Measurements from ENCODE around the gene ADCYAP1R1. TPM values are rescaled to one million over a fixed set of nuclear protein-coding genes. Genes with fewer than 3 reads are reported as not detected.
A peak's percentile ranks its signal among the peaks of the same experiment; 100 is the strongest.

Gene ADCYAP1R1
- total RNA-seq, 1 experiment from 2014 or later: not detected

GRCh38 chr7:31027161-31027965 lies 24.7 kb upstream of the ADCYAP1R1 start:
- Histone ChIP-seq H3K4me3 (peak overlapping the region; percentile 16), H3K36me3 (no peaks in the 10 kb centered on the region), H3K4me1 (peaks cover 3% of the 10 kb centered on the region; the same call in 1 of the 2 replicates), H3K27me3 (0 out of 2 replicates have a peak, but pooled peaks cover 5% of the 10 kb centered on the region), H3K27ac (no peak overlapping the region), H3K9me3 (replicated peaks) (no peaks in the 10 kb centered on the region)
- DNase-seq: peak; percentile 77 to 83

GRCh38 chr7:31028006-31028405 lies 24.1 kb upstream of the ADCYAP1R1 start:
- DNase-seq: no peak
- Histone ChIP-seq H3K4me1 (peaks cover 3% of the 10 kb centered on the region; the same call in 1 of the 2 replicates), H3K27ac (no peak overlapping the region), H3K36me3 (no peaks in the 10 kb centered on the region), H3K9me3 (replicated peaks) (no peaks in the 10 kb centered on the region), H3K4me3 (no peak overlapping the region), H3K27me3 (0 out of 2 replicates have a peak, but pooled peaks cover 5% of the 10 kb centered on the region)

GRCh38 chr7:31028417-31028992 lies 23.6 kb upstream of the ADCYAP1R1 start:
- H3K4me1 ChIP-seq: peaks cover 3% of the 10 kb centered on the region; the same call in 1 of the 2 replicates
- no peaks in the 10 kb centered on the region for H3K36me3 ChIP-seq
- H3K27ac ChIP-seq: no peak overlapping the region
- H3K4me3 ChIP-seq: no peak overlapping the region
- DNase-seq: no peak
- H3K27me3 ChIP-seq: 0 out of 2 replicates have a peak, but pooled peaks cover 5% of the 10 kb centered on the region
- no peaks in the 10 kb centered on the region for H3K9me3 ChIP-seq (replicated peaks)

- Histone ChIP-seq H3K4me3 (no peak overlapping the region), H3K27me3 (0 out of 2 replicates have a peak, but pooled peaks cover 5% of the 10 kb centered on the region), H3K27ac (no peak overlapping the region), H3K9me3 (replicated peaks) (no peaks in the 10 kb centered on the region), H3K4me1 (peaks cover 3% of the 10 kb centered on the region; the same call in 1 of the 2 replicates), H3K36me3 (no peaks in the 10 kb centered on the region)
- DNase-seq: no peak
Measured at GRCh38 chr7:31029251-31030042, 22.7 kb upstream of the ADCYAP1R1 start.

GRCh38 chr7:31033674-31034300 lies 18.3 kb upstream of the ADCYAP1R1 start:
- no peak overlapping the region for H3K27ac ChIP-seq
- no peaks in the 10 kb centered on the region for H3K36me3 ChIP-seq
- no peaks in the 10 kb centered on the region for H3K9me3 ChIP-seq (replicated peaks)
- peaks cover 12% of the 10 kb centered on the region; the same call in 1 of the 2 replicates for H3K27me3 ChIP-seq
- H3K4me3 ChIP-seq: no peak overlapping the region
- H3K4me1 ChIP-seq: no peaks in the 10 kb centered on the region
- DNase-seq: no peak

DNA sequence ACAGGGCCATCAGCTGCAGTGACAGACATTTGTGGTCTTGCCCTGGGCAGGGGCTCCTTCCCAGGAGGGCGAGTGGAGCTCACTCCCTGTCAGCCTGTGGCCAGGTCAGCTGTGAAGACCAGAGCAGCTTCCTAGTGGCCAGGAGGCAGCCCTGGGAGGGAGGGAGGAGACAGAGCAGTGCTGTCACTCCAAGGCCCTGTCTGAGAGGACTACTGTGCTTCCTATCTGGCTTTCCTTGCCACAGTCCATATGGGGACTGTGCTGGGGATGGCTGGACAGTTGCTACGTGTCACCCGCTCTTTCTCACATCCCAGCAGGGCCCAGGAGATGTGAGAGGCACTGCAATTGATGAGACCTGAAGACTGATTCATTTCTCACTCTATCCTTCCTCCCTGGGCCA lies 15.2 kb upstream of the ADCYAP1R1 start:
- Histone ChIP-seq H3K27ac (no peak overlapping the region), H3K36me3 (no peaks in the 10 kb centered on the region), H3K4me1 (no peaks in the 10 kb centered on the region), H3K27me3 (peaks cover 16% of the 10 kb centered on the region; the same call in 1 of the 2 replicates), H3K9me3 (replicated peaks) (no peaks in the 10 kb centered on the region), H3K4me3 (no peak overlapping the region)
- DNase-seq: no peak

GRCh38 chr7:31043051-31043471 lies 9.0 kb upstream of the ADCYAP1R1 start:
- DNase-seq: peak in 1 of 2 experiments; percentile 13
- no peak overlapping the region for H3K4me3 ChIP-seq
- H3K4me1 ChIP-seq: no peaks in the 10 kb centered on the region
- peaks cover 17% of the 10 kb centered on the region; the same call in 1 of the 2 replicates for H3K27me3 ChIP-seq
- no peaks in the 10 kb centered on the region for H3K9me3 ChIP-seq (replicated peaks)
- H3K27ac ChIP-seq: no peak overlapping the region
- no peaks in the 10 kb centered on the region for H3K36me3 ChIP-seq

DNA sequence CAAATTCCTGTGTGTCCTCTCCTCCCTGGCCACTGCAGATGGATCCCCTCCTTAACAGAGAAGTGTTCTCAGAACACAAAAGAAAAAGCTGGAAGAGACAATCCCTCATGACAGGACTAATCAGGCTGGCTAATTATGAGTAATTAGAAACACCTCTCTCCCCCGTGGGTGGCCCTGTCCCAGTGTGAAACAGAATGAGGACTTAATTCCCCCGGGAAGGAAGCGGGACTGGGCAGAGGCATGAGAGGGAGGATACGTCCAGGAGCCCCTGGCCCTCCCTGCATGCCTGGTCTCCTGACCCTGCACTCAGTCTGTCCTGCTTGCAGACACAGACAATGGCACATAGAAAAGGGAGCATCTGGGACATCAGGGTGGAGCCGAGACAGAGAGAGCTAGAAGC lies 7.6 kb upstream of the ADCYAP1R1 start:
- no peak for DNase-seq
- peaks cover 12% of the 10 kb centered on the region; the same call in 1 of the 2 replicates for H3K27me3 ChIP-seq

DNA sequence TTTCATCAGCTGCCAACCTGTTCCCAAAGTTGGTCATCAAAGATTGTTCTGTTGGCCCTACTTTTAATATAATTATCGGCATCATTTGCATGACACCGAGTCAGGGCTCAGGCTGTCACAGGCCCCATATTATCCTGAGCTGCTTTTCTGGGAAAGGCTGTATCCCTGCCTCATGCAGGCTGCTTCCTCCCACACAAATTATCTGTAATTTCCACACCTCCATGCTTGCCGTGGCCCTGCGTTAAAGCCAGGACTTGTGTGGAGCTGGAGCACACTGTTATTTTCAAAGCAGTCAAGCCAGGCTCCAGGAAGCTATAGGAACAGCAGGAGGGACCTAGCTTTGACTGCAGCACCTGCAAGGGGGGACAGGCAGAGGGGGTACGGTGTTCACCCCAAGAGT lies 5.4 kb upstream of the ADCYAP1R1 start:
- Histone ChIP-seq H3K4me3 (no peak overlapping the region), H3K4me1 (no peaks in the 10 kb centered on the region), H3K27ac (no peak overlapping the region), H3K27me3 (peaks cover 12% of the 10 kb centered on the region; the same call in 1 of the 2 replicates), H3K36me3 (no peaks in the 10 kb centered on the region), H3K9me3 (replicated peaks) (no peaks in the 10 kb centered on the region)
- DNase-seq: no peak

More for the DNA sequence above, 7.6 kb upstream of the ADCYAP1R1 start:
- Histone ChIP-seq H3K4me3 (no peak overlapping the region), H3K27ac (no peak overlapping the region), H3K36me3 (no peaks in the 10 kb centered on the region), H3K9me3 (replicated peaks) (no peaks in the 10 kb centered on the region), H3K4me1 (no peaks in the 10 kb centered on the region)

- no peaks in the 10 kb centered on the region for H3K9me3 ChIP-seq (replicated peaks)
- H3K27me3 ChIP-seq: peaks cover 12% of the 10 kb centered on the region; the same call in 1 of the 2 replicates
- no peaks in the 10 kb centered on the region for H3K4me1 ChIP-seq
- H3K4me3 ChIP-seq: no peak overlapping the region
- no peak for DNase-seq
- no peaks in the 10 kb centered on the region for H3K36me3 ChIP-seq
- no peak overlapping the region for H3K27ac ChIP-seq
Measured at GRCh38 chr7:31047313-31048146, 4.6 kb upstream of the ADCYAP1R1 start.

DNA sequence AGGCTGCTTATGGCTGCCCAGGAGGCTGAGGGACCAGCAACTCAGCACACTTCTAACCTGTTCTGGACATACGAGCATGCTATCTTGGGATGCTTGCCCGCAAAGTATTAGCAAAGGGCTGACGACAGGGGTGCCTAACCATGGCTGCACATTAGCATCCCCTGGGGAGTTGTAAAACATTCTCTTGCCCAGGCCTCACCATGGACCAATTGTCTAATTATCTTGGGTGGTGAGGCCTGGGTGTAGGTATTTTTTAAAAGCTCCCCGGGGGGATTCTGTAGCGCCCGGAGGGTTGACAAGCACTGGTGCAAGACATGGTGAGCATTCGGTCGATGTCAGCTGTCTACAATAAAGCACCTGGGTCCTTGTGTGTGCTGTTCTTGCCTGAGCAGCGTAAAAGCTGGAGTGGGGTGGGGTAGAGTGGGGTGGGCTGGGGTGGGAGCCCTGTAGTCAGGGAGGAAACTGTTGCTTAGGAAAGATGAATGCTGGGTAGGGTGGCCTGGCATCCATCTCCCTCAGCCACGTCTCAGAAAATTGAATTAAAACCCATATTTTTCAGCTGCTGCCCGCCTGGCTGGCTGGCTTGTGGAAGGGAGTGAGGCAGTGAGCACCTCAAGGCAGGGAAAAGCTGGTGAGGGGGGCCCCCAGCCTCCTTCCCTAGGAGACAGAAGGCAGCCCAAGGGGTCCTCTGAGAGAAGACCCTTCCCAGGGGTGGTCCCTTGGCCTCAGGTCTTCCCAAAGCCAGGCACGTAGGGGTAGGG lies 2.9 kb upstream of the ADCYAP1R1 start:
- no peaks in the 10 kb centered on the region for H3K9me3 ChIP-seq (replicated peaks)
- no peaks in the 10 kb centered on the region for H3K36me3 ChIP-seq
- H3K27ac ChIP-seq: no peak overlapping the region
- no peaks in the 10 kb centered on the region for H3K4me1 ChIP-seq
- DNase-seq: no peak
- H3K27me3 ChIP-seq: peaks cover 4% of the 10 kb centered on the region; the same call in 1 of the 2 replicates
- no peak overlapping the region for H3K4me3 ChIP-seq

GRCh38 chr7:31052487-31052840 lies 356 bp downstream of the ADCYAP1R1 start:
- Histone ChIP-seq H3K27ac (no peak overlapping the region), H3K4me1 (no peaks in the 10 kb centered on the region), H3K4me3 (no peak overlapping the region), H3K27me3 (peaks cover 10% of the 10 kb centered on the region; the same call in 1 of the 2 replicates), H3K9me3 (replicated peaks) (no peaks in the 10 kb centered on the region), H3K36me3 (no peaks in the 10 kb centered on the region)
- DNase-seq: no peak

Measured in SJCRH30 (cell line).